ENCODE results near the gene FOXN4. TPM values are rescaled to one million over a fixed set of nuclear protein-coding genes. Genes with fewer than 3 reads are reported as not detected.

FOXN4 gene
- total and polyA plus RNA-seq, 2 of the 13 experiments (the other 11 are each of a cell fraction or from before 2014, with no cell fraction given) = 0.11 TPM; not detected in 1

GRCh38 chr12:109277899-109278762, 31.0 kb downstream of the FOXN4 start (continued):
- TF ChIP-seq ZBTB3 (CRISPR knock-in tag; IDR thresholded peaks at IDR 0.05; ENCODE audit: borderline replicate concordance, low read depth) = no peak
- peak; percentile 66 for TF ChIP-seq JUND (CRISPR knock-in tag; IDR thresholded peaks at IDR 0.05)
- peak; percentile 70; the same call in 1 of the 2 replicates for TF ChIP-seq ZNF124 (CRISPR knock-in tag; IDR thresholded peaks at IDR 0.05)
- no peak for TF ChIP-seq ZNF136 (CRISPR knock-in tag; IDR thresholded peaks at IDR 0.05; ENCODE audit: low read depth)
- TF ChIP-seq GMEB2 (CRISPR knock-in tag; IDR thresholded peaks at IDR 0.05; ENCODE audit: low read depth) = no peak
- TF ChIP-seq ZNF20 (CRISPR knock-in tag; IDR thresholded peaks at IDR 0.05) = no peak
- no peak for TF ChIP-seq GLI4 (CRISPR knock-in tag; IDR thresholded peaks at IDR 0.05; ENCODE audit: borderline replicate concordance)
- TF ChIP-seq MTERF4 (CRISPR knock-in tag; IDR thresholded peaks at IDR 0.05) = no peak
- no peak for TF ChIP-seq ZKSCAN5 (CRISPR knock-in tag; IDR thresholded peaks at IDR 0.05)
- no peak for TF ChIP-seq ZNF691 (CRISPR knock-in tag; IDR thresholded peaks at IDR 0.05; ENCODE audit: borderline replicate concordance, low read depth)
- no peak for TF ChIP-seq SNRNP70 (IDR thresholded peaks at IDR 0.05; ENCODE audit: low read depth, low read length)
- TF ChIP-seq SCMH1 (CRISPR knock-in tag; IDR thresholded peaks at IDR 0.05; ENCODE audit: borderline replicate concordance) = no peak
- no peak for TF ChIP-seq ZNF224 (CRISPR knock-in tag; IDR thresholded peaks at IDR 0.05)
- TF ChIP-seq PAXIP1 (CRISPR knock-in tag; conservative IDR thresholded peaks at IDR 0.05) = peak; percentile 79
- TF ChIP-seq ESRRA (CRISPR knock-in tag; IDR thresholded peaks at IDR 0.05; ENCODE audit: low read depth) = peak; percentile 77
- TF ChIP-seq RXRA (CRISPR knock-in tag; IDR thresholded peaks at IDR 0.05) = peak; percentile 66; the same call in 1 of the 2 replicates
- peak; percentile 59; the same call in 1 of the 2 replicates for TF ChIP-seq MED1 (CRISPR knock-in tag; IDR thresholded peaks at IDR 0.05)
- no peak for TF ChIP-seq ZNF737 (CRISPR knock-in tag; IDR thresholded peaks at IDR 0.05; ENCODE audit: borderline replicate concordance)
- no peak for TF ChIP-seq ZNF775 (CRISPR knock-in tag; IDR thresholded peaks at IDR 0.05; ENCODE audit: borderline replicate concordance)
- no peak for TF ChIP-seq SRSF4 (IDR thresholded peaks at IDR 0.05; ENCODE audit: low read depth, low read length, poor library complexity, severe bottlenecking)
- TF ChIP-seq KLF15 (CRISPR knock-in tag; IDR thresholded peaks at IDR 0.05; ENCODE audit: borderline replicate concordance) = no peak
- no peak for TF ChIP-seq CENPX (CRISPR knock-in tag; IDR thresholded peaks at IDR 0.05)
